Neural cell (in vitro differentiated cells): ENCODE results near the gene METAP2.

ENCODE experiments used
- EZH2 ChIP-seq: fragments of 200-600, 300-800 bp; shearing (Covaris generic), sonication (generic); IDR thresholded peaks from 2 replicates; pipeline ENCODE4 v1.6.1; 2014; ENCODE audit warnings: antibody characterized with exemption, low read length, borderline replicate concordance, mild to moderate bottlenecking; ENCODE audit not compliant: insufficient read depth, poor library complexity, severe bottlenecking
- TF ChIP-seq, protein P1 (sequence below): fragments of 450-650 bp; IDR thresholded peaks from 2 replicates; pipeline ENCODE4 v1.5.1; 2014; ENCODE audit warnings: antibody characterized with exemption, mild to moderate bottlenecking, moderate library complexity; ENCODE audit not compliant: poor library complexity, severe bottlenecking
- TF ChIP-seq, protein P2 (sequence below): IDR thresholded peaks from 2 replicates; pipeline ENCODE4 v1.6.1; 2012; ENCODE audit warnings: borderline replicate concordance

DNA sequence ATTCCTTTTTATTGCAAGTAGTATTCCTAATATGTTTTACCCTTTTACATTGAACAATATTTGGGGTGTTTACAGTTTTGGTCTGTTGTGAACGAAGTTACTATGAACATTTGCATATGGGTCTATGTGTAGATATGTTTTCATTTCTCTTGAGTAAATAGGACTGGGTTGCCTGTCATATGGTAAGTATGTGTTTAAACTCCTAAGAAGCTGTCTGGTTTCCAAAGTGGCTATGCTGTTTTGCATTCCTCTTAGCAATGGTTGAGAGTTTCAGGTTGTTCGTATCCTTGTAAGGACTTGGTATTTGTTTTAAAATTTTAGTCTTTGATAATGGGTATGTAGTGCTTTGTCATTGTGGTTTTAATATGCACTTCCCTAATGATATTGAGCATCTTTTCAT lies 6.3 kb downstream of the METAP2 start:
- TF ChIP-seq, protein P1, sequence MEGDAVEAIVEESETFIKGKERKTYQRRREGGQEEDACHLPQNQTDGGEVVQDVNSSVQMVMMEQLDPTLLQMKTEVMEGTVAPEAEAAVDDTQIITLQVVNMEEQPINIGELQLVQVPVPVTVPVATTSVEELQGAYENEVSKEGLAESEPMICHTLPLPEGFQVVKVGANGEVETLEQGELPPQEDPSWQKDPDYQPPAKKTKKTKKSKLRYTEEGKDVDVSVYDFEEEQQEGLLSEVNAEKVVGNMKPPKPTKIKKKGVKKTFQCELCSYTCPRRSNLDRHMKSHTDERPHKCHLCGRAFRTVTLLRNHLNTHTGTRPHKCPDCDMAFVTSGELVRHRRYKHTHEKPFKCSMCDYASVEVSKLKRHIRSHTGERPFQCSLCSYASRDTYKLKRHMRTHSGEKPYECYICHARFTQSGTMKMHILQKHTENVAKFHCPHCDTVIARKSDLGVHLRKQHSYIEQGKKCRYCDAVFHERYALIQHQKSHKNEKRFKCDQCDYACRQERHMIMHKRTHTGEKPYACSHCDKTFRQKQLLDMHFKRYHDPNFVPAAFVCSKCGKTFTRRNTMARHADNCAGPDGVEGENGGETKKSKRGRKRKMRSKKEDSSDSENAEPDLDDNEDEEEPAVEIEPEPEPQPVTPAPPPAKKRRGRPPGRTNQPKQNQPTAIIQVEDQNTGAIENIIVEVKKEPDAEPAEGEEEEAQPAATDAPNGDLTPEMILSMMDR: no peak
- no peak for TF ChIP-seq EZH2
- TF ChIP-seq, protein P2, sequence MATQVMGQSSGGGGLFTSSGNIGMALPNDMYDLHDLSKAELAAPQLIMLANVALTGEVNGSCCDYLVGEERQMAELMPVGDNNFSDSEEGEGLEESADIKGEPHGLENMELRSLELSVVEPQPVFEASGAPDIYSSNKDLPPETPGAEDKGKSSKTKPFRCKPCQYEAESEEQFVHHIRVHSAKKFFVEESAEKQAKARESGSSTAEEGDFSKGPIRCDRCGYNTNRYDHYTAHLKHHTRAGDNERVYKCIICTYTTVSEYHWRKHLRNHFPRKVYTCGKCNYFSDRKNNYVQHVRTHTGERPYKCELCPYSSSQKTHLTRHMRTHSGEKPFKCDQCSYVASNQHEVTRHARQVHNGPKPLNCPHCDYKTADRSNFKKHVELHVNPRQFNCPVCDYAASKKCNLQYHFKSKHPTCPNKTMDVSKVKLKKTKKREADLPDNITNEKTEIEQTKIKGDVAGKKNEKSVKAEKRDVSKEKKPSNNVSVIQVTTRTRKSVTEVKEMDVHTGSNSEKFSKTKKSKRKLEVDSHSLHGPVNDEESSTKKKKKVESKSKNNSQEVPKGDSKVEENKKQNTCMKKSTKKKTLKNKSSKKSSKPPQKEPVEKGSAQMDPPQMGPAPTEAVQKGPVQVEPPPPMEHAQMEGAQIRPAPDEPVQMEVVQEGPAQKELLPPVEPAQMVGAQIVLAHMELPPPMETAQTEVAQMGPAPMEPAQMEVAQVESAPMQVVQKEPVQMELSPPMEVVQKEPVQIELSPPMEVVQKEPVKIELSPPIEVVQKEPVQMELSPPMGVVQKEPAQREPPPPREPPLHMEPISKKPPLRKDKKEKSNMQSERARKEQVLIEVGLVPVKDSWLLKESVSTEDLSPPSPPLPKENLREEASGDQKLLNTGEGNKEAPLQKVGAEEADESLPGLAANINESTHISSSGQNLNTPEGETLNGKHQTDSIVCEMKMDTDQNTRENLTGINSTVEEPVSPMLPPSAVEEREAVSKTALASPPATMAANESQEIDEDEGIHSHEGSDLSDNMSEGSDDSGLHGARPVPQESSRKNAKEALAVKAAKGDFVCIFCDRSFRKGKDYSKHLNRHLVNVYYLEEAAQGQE: no peak
